Measurements from ENCODE around the gene C1QTNF6.

GRCh38 chr22:37141971-37142370, 46.1 kb downstream of the C1QTNF6 start:
- TF ChIP-seq CTCF (conservative IDR thresholded peaks at IDR 0.05; ENCODE audit: low read depth in 2 of 2) (no peak), EZH2 (IDR thresholded peaks at IDR 0.05; ENCODE audit: low read depth, unreplicated experiment) (no peak), CREB1 (CRISPR knock-in tag; IDR thresholded peaks at IDR 0.05; ENCODE audit: low read depth) (no peak)
